ENCODE measurements around the gene TRAM2. TPM values are rescaled to one million over a fixed set of nuclear protein-coding genes. Genes with fewer than 3 reads are reported as not detected.

Gene TRAM2
- total and polyA plus RNA-seq, 2 of the 13 experiments (the other 11 are each of a cell fraction or from before 2014, with no cell fraction given) = 49.1 to 72.5 TPM

DNA sequence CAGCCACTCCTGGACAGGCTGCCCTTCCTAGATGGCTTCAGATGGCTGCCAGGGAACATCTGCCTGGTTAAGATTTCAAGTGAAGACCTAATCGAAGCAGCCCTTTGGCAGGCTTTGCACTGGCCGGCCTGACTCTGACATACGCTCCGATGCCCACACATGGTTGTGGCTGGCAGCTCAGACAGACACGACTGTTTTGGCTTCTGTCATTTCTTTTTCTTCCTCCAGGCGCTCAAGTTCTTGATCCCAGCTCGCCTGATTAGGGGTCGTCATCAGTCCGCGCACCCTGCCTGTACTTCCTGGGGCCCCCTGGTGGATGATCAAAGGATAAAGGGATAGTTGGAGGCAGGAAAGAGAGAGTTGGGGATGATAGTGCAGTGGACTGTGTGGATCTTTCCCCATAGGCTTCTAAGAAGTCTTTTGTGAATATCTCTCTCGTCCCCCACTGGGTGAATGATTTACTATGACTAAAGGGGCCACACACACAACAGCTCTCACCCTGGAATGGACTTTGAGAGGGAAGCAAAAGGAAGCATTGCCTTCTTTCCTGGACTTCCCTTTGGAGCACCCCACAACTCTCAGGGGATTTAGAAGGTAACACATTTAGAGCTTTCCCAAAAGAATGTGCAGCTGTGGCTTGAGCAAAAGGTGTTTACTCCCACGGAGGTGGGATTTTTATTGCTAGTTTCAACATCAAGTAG lies 21.4 kb upstream of the TRAM2 start (continued):
- peak; percentile 87; the same call in 1 of the 2 replicates for TF ChIP-seq ZNF782 (CRISPR knock-in tag; IDR thresholded peaks at IDR 0.05; ENCODE audit: borderline replicate concordance)
- TF ChIP-seq ZZZ3 (CRISPR knock-in tag; IDR thresholded peaks at IDR 0.05; ENCODE audit: borderline replicate concordance) = 0 out of 2 replicates have a peak, but pooled peaks have one; percentile 23
- TF ChIP-seq HNF4A (CRISPR knock-in tag; IDR thresholded peaks at IDR 0.05) = peak; percentile 93
- TF ChIP-seq AHR (CRISPR knock-in tag; IDR thresholded peaks at IDR 0.05) = peak; percentile 79; the same call in 1 of the 2 replicates
- TF ChIP-seq ZNF615 (CRISPR knock-in tag; IDR thresholded peaks at IDR 0.05; ENCODE audit: borderline replicate concordance) = peak; percentile 96; the same call in 1 of the 2 replicates
- peak; percentile 74; the same call in 1 of the 2 replicates for TF ChIP-seq ZMYM3 (CRISPR knock-in tag; IDR thresholded peaks at IDR 0.05)
- TF ChIP-seq ZKSCAN1 (IDR thresholded peaks at IDR 0.05; ENCODE audit: low read length) = peak; percentile 72; the same call in 1 of the 2 replicates
- peak; percentile 64; the same call in 1 of the 2 replicates for TF ChIP-seq ZFX (CRISPR knock-in tag; IDR thresholded peaks at IDR 0.05; ENCODE audit: low read depth)
- peak; percentile 62; the same call in 1 of the 2 replicates for TF ChIP-seq KDM1A (CRISPR knock-in tag; IDR thresholded peaks at IDR 0.05)
- TF ChIP-seq ZHX1 (CRISPR knock-in tag; IDR thresholded peaks at IDR 0.05; ENCODE audit: low read depth) = no peak
- TF ChIP-seq HNRNPH1 (optimal IDR thresholded peaks at IDR 0.05; ENCODE audit: low read depth, low read length) = no peak
- TF ChIP-seq TBP (CRISPR knock-in tag; IDR thresholded peaks at IDR 0.05) = no peak
- no peak for TF ChIP-seq ZNF180 (CRISPR knock-in tag; IDR thresholded peaks at IDR 0.05; ENCODE audit: borderline replicate concordance, low read depth)
- TF ChIP-seq SIN3B (IDR thresholded peaks at IDR 0.05; ENCODE audit: low read length) = peak; percentile 62; the same call in 1 of the 2 replicates
- peak; percentile 85 for TF ChIP-seq SAP130 (CRISPR knock-in tag; IDR thresholded peaks at IDR 0.05; ENCODE audit: low read depth)
- TF ChIP-seq ZNF326 (CRISPR knock-in tag; IDR thresholded peaks at IDR 0.05; ENCODE audit: borderline replicate concordance) = no peak
- TF ChIP-seq EED (CRISPR knock-in tag; IDR thresholded peaks at IDR 0.05) = 0 out of 2 replicates have a peak, but pooled peaks have one; percentile 43
- TF ChIP-seq SATB2 (CRISPR knock-in tag; IDR thresholded peaks at IDR 0.05) = peak; percentile 77
- TF ChIP-seq ZNF557 (CRISPR knock-in tag; IDR thresholded peaks at IDR 0.05) = 0 out of 2 replicates have a peak, but pooled peaks have one; percentile 86
- no peak for TF ChIP-seq ATAD3A (CRISPR knock-in tag; IDR thresholded peaks at IDR 0.05)
- TF ChIP-seq FOXP1 (IDR thresholded peaks at IDR 0.05) = peak; percentile 68; the same call in 1 of the 2 replicates
- TF ChIP-seq FOXP1 (CRISPR knock-in tag; IDR thresholded peaks at IDR 0.05) = peak; percentile 62
- 0 out of 2 replicates have a peak, but pooled peaks have one; percentile 23 for TF ChIP-seq YEATS4 (CRISPR knock-in tag; IDR thresholded peaks at IDR 0.05; ENCODE audit: borderline replicate concordance)
- TF ChIP-seq SRSF4 (IDR thresholded peaks at IDR 0.05; ENCODE audit: low read depth, low read length, poor library complexity, severe bottlenecking) = no peak
- TF ChIP-seq RBAK (CRISPR knock-in tag; IDR thresholded peaks at IDR 0.05) = no peak
- TF ChIP-seq ATF7 (IDR thresholded peaks at IDR 0.05) = 0 out of 2 replicates have a peak, but pooled peaks have one; percentile 32
- TF ChIP-seq ATF7 (CRISPR knock-in tag; IDR thresholded peaks at IDR 0.05) = peak; percentile 89

Data from HepG2 (cell line).